PFSK-1 (cell line): Measurements from ENCODE around the gene ASIC3.

Source experiments
- FOXP2 ChIP-seq: optimal IDR thresholded peaks from 2 replicates; pipeline ENCODE3; 2011; ENCODE audit warnings: borderline replicate concordance, control low read depth, inconsistent platforms; ENCODE audit not compliant: insufficient read depth; ENCODE audit errors: extremely low read length, extremely low read depth
- POLR2AphosphoS5 ChIP-seq: IDR thresholded peaks from 2 replicates; pipeline ENCODE4 v1.6.1; 2012; ENCODE audit warnings: low read depth, mild to moderate bottlenecking, control low read depth, low read length, moderate library complexity
- SIN3A ChIP-seq: IDR thresholded peaks from 2 replicates; pipeline ENCODE4 v1.6.1; 2012; ENCODE audit warnings: mild to moderate bottlenecking, low read length, moderate library complexity, borderline replicate concordance; ENCODE audit not compliant: insufficient read depth
- TAF1 ChIP-seq: IDR thresholded peaks from 2 replicates; pipeline ENCODE4 v1.6.1; 2012; ENCODE audit warnings: low read length, control low read depth, borderline replicate concordance; ENCODE audit not compliant: insufficient read depth
- TF ChIP-seq, protein P1 (sequence below), 2 experiments: IDR thresholded peaks; 2 replicates each; pipeline versions ENCODE4 v1.6.1 to v1.8.0; 2011 to 2012; ENCODE audit warnings: low read depth in 2 of 2, low read length in 2 of 2, control low read depth in 1 of 2, inconsistent platforms in 1 of 2, mild to moderate bottlenecking in 1 of 2, moderate library complexity in 1 of 2; ENCODE audit not compliant: insufficient read depth in 1 of 2

The ASIC3 gene

DNA sequence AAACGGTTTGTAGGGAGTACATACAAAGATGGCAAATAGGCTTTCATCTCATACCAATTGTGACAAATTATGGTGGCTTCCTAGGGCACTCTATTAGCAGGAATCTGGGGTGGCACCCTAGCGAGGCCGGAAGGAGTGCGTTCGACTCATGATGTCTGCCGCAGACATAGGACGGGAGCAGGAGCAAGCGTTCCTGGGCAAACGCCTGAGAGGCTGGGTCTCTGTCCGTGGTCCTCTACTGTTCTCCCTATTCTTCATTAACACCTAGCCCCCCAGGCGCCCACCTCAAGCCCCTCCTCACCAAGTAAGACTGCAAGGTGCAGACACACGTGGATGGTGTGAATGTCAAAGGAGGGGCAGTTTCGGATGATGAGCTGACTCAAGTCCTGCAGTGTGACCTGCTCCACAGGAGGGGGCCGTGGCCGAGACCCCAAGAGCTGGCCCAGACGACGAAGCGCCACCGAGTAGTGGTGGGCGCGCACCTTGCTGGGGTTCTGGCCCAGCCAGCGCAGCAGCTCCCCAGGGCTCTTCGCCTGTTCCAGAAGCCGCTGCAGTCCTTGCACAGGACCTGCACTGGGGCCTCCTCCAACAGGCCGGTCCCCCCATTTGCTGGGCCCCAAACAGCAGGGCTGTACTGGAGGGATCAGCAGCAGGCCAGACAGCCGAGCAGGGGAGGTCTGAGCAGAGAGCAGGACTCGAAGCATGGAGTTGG is 31.0 kb downstream of the ASIC3 start:
- TF ChIP-seq FOXP2 (no peak), POLR2AphosphoS5 (no peak; the same call in 1 of the 2 replicates), SIN3A (no peak), TAF1 (no peak)
- TF ChIP-seq, protein P1, sequence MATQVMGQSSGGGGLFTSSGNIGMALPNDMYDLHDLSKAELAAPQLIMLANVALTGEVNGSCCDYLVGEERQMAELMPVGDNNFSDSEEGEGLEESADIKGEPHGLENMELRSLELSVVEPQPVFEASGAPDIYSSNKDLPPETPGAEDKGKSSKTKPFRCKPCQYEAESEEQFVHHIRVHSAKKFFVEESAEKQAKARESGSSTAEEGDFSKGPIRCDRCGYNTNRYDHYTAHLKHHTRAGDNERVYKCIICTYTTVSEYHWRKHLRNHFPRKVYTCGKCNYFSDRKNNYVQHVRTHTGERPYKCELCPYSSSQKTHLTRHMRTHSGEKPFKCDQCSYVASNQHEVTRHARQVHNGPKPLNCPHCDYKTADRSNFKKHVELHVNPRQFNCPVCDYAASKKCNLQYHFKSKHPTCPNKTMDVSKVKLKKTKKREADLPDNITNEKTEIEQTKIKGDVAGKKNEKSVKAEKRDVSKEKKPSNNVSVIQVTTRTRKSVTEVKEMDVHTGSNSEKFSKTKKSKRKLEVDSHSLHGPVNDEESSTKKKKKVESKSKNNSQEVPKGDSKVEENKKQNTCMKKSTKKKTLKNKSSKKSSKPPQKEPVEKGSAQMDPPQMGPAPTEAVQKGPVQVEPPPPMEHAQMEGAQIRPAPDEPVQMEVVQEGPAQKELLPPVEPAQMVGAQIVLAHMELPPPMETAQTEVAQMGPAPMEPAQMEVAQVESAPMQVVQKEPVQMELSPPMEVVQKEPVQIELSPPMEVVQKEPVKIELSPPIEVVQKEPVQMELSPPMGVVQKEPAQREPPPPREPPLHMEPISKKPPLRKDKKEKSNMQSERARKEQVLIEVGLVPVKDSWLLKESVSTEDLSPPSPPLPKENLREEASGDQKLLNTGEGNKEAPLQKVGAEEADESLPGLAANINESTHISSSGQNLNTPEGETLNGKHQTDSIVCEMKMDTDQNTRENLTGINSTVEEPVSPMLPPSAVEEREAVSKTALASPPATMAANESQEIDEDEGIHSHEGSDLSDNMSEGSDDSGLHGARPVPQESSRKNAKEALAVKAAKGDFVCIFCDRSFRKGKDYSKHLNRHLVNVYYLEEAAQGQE (IDR thresholded peaks at IDR 0.05; ENCODE audit: insufficient read depth in 1 of 2, low read depth in 2 of 2, low read length in 2 of 2), result no peak

DNA sequence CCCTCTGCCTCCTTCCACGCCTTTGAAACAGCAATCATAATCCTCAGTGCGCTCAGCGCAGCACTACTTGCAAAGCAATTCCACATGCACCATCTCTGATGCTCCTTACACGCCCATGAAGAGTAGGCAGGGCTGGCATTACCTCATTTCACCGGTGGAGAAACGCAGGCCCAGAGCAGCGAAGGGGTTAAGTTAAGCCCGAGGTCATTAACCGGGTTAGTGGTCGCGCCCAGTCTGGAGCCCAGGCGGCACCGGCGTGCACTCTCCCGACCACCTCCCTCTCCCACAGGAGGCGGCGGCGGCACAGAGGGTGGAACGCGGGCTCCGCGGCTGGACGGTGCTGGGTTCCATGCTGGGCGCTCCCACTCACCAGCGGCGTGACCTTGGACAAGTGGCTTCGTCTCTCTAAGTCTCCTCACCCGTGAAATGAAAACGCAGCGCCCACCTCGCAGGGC is 31.8 kb downstream of the ASIC3 start:
- TF ChIP-seq, protein P1 (IDR thresholded peaks at IDR 0.05; ENCODE audit: insufficient read depth in 1 of 2, low read depth in 2 of 2, low read length in 2 of 2), result no peak
- peak; percentile 41; the same call in 1 of the 2 replicates for TF ChIP-seq SIN3A

DNA sequence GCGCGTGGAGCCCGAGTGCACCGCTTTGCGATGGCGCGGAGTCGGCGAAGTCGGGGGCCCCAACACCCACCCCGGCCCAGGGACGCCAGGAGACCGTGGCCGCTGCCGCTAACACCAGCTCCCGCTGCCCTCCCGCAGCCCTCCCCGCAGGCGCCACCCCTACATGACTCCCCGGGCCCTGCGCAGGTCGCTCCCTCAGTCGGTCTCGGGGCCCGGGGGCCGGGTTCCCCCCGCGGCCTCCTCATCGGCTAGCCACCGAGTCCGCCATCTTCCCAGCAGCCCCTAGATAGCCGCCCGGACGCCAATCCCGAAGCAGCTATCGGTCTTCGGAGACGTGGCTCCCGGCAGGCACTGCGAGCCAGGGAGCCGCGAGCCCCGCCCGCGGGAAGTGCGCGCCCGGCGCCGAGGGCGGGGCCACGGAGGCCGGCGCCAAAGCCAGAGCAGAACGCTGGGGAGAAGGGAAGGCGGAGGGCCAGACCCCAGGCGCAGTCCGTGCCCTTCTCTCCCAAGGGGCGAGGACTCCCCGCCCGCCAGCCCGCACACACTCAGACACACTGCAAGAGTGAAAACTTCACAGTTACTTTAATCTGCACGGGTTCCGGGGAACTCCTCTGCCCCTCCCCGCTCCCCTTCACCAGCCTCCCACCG is 32.3 kb downstream of the ASIC3 start, which contains the start of gene FASTK:
Gene FASTK, minus strand, starts transcription at position 288 of the 648 bp plus-strand sequence. Its CDS starts 43 bp downstream, at position 245.
- peak; percentile 84 for TF ChIP-seq POLR2AphosphoS5
- no peak; the same call in 1 of the 2 replicates for TF ChIP-seq SIN3A
- no peak for TF ChIP-seq FOXP2
- peak; percentile 90; the same call in 1 of the 2 replicates for TF ChIP-seq TAF1

DNA sequence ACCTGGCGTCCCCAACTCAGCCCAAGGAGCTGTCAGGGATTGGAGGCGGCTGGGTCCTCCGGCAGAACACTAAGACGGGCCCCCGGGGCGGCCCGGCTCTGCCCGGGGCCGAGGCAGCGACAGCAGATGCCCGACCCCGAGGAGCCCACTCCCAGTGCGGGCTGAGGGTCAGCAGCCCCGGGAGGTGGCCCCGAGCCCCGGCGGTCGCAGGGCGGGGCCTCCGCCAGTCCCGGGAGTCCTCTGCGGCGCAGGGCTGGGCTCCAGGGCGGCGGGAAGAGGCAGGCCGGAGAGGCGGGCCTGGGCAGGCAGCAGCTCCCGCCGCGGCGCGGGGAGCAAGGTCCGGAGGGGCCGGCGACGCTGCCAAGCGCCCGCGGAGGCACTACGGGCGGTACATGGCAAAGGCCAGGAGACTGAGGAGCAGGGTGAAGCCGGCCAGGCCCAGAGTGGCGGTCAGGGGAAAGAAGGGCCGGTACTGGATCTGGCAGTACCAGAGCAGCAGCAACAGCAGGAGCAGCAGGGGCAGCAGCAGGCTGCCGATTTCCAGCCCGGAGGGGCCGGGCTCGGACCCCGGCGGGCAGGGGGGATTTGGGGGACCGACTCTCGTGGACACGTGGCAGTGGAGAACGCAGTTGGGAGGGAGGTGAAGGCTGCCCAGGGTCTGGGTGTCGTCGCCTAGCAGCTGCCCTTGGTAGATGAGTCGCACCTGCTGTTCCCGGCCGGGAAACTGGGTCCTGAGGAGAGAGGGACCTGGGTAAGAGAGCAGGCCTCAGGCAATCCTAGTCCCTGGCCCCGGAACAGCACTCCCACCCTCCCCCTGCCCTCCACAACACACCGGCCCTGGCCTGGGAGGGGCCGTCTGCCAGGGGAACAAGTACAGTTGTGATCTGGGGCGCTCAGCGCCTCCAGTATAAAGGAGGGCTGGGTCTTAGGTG is 33.1 kb downstream of the ASIC3 start:
- TF ChIP-seq, protein P1 (IDR thresholded peaks at IDR 0.05; ENCODE audit: insufficient read depth in 1 of 2, low read depth in 2 of 2, low read length in 2 of 2), result no peak
- no peak for TF ChIP-seq SIN3A
- TF ChIP-seq POLR2AphosphoS5, result no peak
- TF ChIP-seq TAF1, result no peak
- no peak for TF ChIP-seq FOXP2
